SK-N-MC (cell line): Measurements from ENCODE around the gene GGT1.
"Not testable (repeated sequence)": the region's sequence is repeated elsewhere in the genome, so short reads cannot be mapped to it uniquely, and the experiment has no call there.

Experiments used
- EZH2 ChIP-seq: fragments of 200-600 bp; sonication (generic); IDR thresholded peaks from one replicate; pipeline ENCODE4 v1.6.1; 2017; ENCODE audit warnings: antibody characterized with exemption
- FOXP2 ChIP-seq: optimal IDR thresholded peaks from 2 replicates; pipeline ENCODE3; 2011; ENCODE audit warnings: mild to moderate bottlenecking, moderate library complexity; ENCODE audit not compliant: insufficient read depth; ENCODE audit errors: extremely low read length, control extremely low read depth
- POLR2AphosphoS5 ChIP-seq: IDR thresholded peaks from 2 replicates; pipeline ENCODE4 v1.6.1; 2012; ENCODE audit warnings: mild to moderate bottlenecking, low read depth, low read length, borderline replicate concordance

- not testable (repeated sequence) for TF ChIP-seq POLR2AphosphoS5, EZH2, FOXP2
Observed at GRCh38 chr22:24667904-24668303, 64.9 kb downstream of the GGT1 start.
